K562 (cell line): ENCODE results near the gene CPSF6. TPM values are rescaled to one million over a fixed set of nuclear protein-coding genes. Genes with fewer than 3 reads are reported as not detected.

ENCODE experiments used
- ATAC-seq: fragments of 200-7000 bp; cut with Tn5 transposase; 3 replicates; pipeline ENCODE4 v1.9.1; 2020; ENCODE audit warnings: moderate library complexity
- BruUV-seq: library from RNA; stranded (reverse); fragments of 400-500 nt; replicated peaks from 2 replicates; lab custom pipeline; 2021; lab: Mats Ljungman, UMichigan
- CTCF ChIA-PET: fragments of 300-600 bp; formaldehyde crosslinking; extraction: SDS; loops from one replicate; lab custom pipeline; 2021; ENCODE audit warnings: low intra/inter-chr PET ratio; lab: Yijun Ruan, JAX
- POLR2A ChIA-PET: fragments of 300-600, 350-650 bp; sonication (Branson Sonifier 250); formaldehyde crosslinking; extraction: SDS; loops from one replicate; lab custom pipeline; 2021; ENCODE audit warnings: antibody characterized with exemption, inconsistent platforms; lab: Yijun Ruan, JAX
- DNase-seq, 4 experiments: peaks; one replicate each; pipeline versions ENCODE4 v3.0.0 to v3.0.0-alpha.2; 2011 to 2018; ENCODE audit warnings: low spot score in 3 of 4, mixed read lengths in 3 of 4; ENCODE audit errors: extremely low read depth in 1 of 4
- FAIRE-seq: peaks from 2 replicates; lab custom pipeline; 2011; peaks lifted over from hg19 to GRCh38; lab: Jason Lieb, UNC
- H2AFZ ChIP-seq: 2 replicates; pipeline ENCODE4 v1.6.0; 2011; ENCODE audit warnings: low read depth, low read length, control low read depth, inconsistent platforms
- H3K27ac ChIP-seq: fragments of 200-600 bp; 3 replicates; pipeline ENCODE4 v1.8.0; 2011; ENCODE audit warnings: low read depth, mild to moderate bottlenecking, control low read depth, inconsistent platforms, low read length, moderate library complexity, mixed read lengths; ENCODE audit errors: extremely low read depth
- H3K27me3 ChIP-seq, 2 experiments: fragments of 300-600 bp in 1 of 2; 2 replicates in 1 of 2; 3 replicates in 1 of 2; pipeline versions ENCODE4 v1.6.0 to v1.8.0; 2011; ENCODE audit warnings: inconsistent platforms in 2 of 2, low read length in 2 of 2, mild to moderate bottlenecking in 1 of 2, mixed read lengths in 1 of 2, moderate library complexity in 1 of 2; ENCODE audit not compliant: control insufficient read depth in 2 of 2, insufficient read depth in 2 of 2
- H3K36me3 ChIP-seq: fragments of 300-600 bp; 3 replicates; pipeline ENCODE4 v1.8.0; 2011; ENCODE audit warnings: mild to moderate bottlenecking, low read length, inconsistent platforms; ENCODE audit not compliant: control insufficient read depth, insufficient read depth
- H3K4me1 ChIP-seq, 2 experiments: fragments of 200-600 bp in 1 of 2; replicated peaks in 1 of 2; 2 replicates in 1 of 2; 3 replicates in 1 of 2; pipeline versions ENCODE4 v1.5.1 to v1.8.0; 2011; ENCODE audit warnings: inconsistent platforms in 2 of 2, low read length in 2 of 2, mild to moderate bottlenecking in 1 of 2, mixed read lengths in 1 of 2, moderate library complexity in 1 of 2; ENCODE audit not compliant: control insufficient read depth in 2 of 2, insufficient read depth in 2 of 2
- H3K4me2 ChIP-seq: 2 replicates; pipeline ENCODE4 v1.6.1; 2011; ENCODE audit warnings: low read length, control low read depth, inconsistent platforms, mixed read lengths; ENCODE audit not compliant: insufficient read depth
- H3K4me3 ChIP-seq: fragments of 200-600 bp; sonication (generic), shearing (Covaris generic); 2 replicates; pipeline ENCODE4 v1.5.1; 2016; ENCODE audit warnings: control low read depth, inconsistent platforms
- H3K79me2 ChIP-seq: fragments of 200-600 bp; 3 replicates; pipeline ENCODE4 v1.8.0; 2011; ENCODE audit warnings: low read length, inconsistent platforms; ENCODE audit not compliant: control insufficient read depth, insufficient read depth
- H3K9ac ChIP-seq, 2 experiments: 2 replicates each; pipeline versions ENCODE4 v1.6.0 to v1.6.1; 2011; ENCODE audit warnings: low read depth in 2 of 2, low read length in 2 of 2, control low read depth in 1 of 2, inconsistent platforms in 1 of 2, mild to moderate bottlenecking in 1 of 2, mixed read lengths in 1 of 2; ENCODE audit not compliant: insufficient read depth in 1 of 2
- H3K9me1 ChIP-seq: one replicate; pipeline ENCODE4 v1.6.0; 2011; ENCODE audit warnings: inconsistent platforms, mild to moderate bottlenecking, low read length, moderate library complexity; ENCODE audit not compliant: control insufficient read depth, insufficient read depth
- H3K9me3 ChIP-seq: replicated peaks from 2 replicates; pipeline ENCODE4 v1.5.1; 2011; ENCODE audit warnings: low read depth, low read length, inconsistent platforms; ENCODE audit not compliant: control insufficient read depth, insufficient read depth
- H4K20me1 ChIP-seq: replicated peaks from 2 replicates; pipeline ENCODE4 v1.6.1; 2011; ENCODE audit warnings: low read length, inconsistent platforms, mixed read lengths; ENCODE audit not compliant: control insufficient read depth, insufficient read depth
- ARHGAP35 ChIP-seq: fragments of 450-650 bp; IDR thresholded peaks from 2 replicates; pipeline ENCODE4 v1.6.1; 2018; ENCODE audit not compliant: partially characterized antibody
- BHLHE40 ChIP-seq: IDR thresholded peaks from 2 replicates; pipeline ENCODE4 v1.6.1; 2011; ENCODE audit warnings: low read length, improper control_type of control experiment
- ETV6 ChIP-seq, 3 experiments: fragments of 150-350 bp in 1 of 3; sonication (generic) in 1 of 3; formaldehyde crosslinking in 1 of 3; IDR thresholded peaks; 2 replicates each; pipeline versions ENCODE4 v1.6.1 to v1.8.0; 2014 to 2022; ENCODE audit warnings: borderline replicate concordance in 2 of 3, low read depth in 2 of 3, antibody characterized with exemption in 1 of 3, low read length in 1 of 3, mild to moderate bottlenecking in 1 of 3, missing genetic modification reagents in 1 of 3
- FUS ChIP-seq: fragments of 200-400 bp; formaldehyde crosslinking; optimal IDR thresholded peaks from 2 replicates; pipeline ENCODE3; 2017; ENCODE audit warnings: low read depth, low read length
- HMGXB4 ChIP-seq: sonication (generic); formaldehyde crosslinking; IDR thresholded peaks from 2 replicates; pipeline ENCODE4 v1.8.1; 2023; ENCODE audit warnings: mild to moderate bottlenecking, missing genetic modification reagents
- MCM5 ChIP-seq: fragments of 450-650 bp; IDR thresholded peaks from 2 replicates; pipeline ENCODE4 v1.6.1; 2016; ENCODE audit warnings: low read depth
- RAD51 ChIP-seq: fragments of 450-650 bp; IDR thresholded peaks from 2 replicates; pipeline ENCODE4 v1.7.1; 2016; ENCODE audit warnings: low read depth, mild to moderate bottlenecking, borderline replicate concordance
- RBM39 ChIP-seq: fragments of 200-400 bp; formaldehyde crosslinking; optimal IDR thresholded peaks from 2 replicates; pipeline ENCODE3; 2018; ENCODE audit warnings: low read depth, low read length
- RHOXF2B ChIP-seq: fragments of 250-450 bp; sonication (Bioruptor Pico); conservative IDR thresholded peaks from 2 replicates; pipeline ENCODE4 v1.5.1; 2021
- ZNF134 ChIP-seq: fragments of 250-450 bp; sonication (Bioruptor Pico); conservative IDR thresholded peaks from 2 replicates; pipeline ENCODE4 v1.4.0; 2020
- ZNF24 ChIP-seq: fragments of 450-650 bp; IDR thresholded peaks from 2 replicates; pipeline ENCODE4 v1.6.1; 2016
- ZNF561 ChIP-seq: fragments of 450-650 bp; formaldehyde crosslinking; conservative IDR thresholded peaks from 2 replicates; pipeline ENCODE4 v1.4.0; 2020; ENCODE audit warnings: mild to moderate bottlenecking, moderate library complexity
- ZNF644 ChIP-seq: fragments of 200-800 bp; sonication (Bioruptor generic); IDR thresholded peaks from 2 replicates; pipeline ENCODE4 v1.6.1; 2016; ENCODE audit warnings: low read depth, missing genetic modification characterization, missing compliant biosample characterization
- WGBS: fragments of 100-300 bp; shearing (Covaris generic); methylation state at CpG from one replicate; pipeline ENCODE4 v1.1.6; 2016; ENCODE audit warnings: low coverage, mixed read lengths; ENCODE audit not compliant: insufficient coverage; ENCODE audit errors: missing lambda C conversion rate; 5-methylcytosine and 5-hydroxymethylcytosine counted together
- in situ Hi-C: fragments of 300-500 bp; cut with MboI; formaldehyde crosslinking; loops from 4 replicates; pipeline ENCODE4 v1.15.0; 2018; ENCODE audit warnings: inconsistent platforms, mixed read lengths
- intact Hi-C: fragments of 100-400 bp; cut with micrococcal nuclease; formaldehyde crosslinking; loops from 2 replicates; pipeline ENCODE4 v1.14.2; 2022
- polyA plus RNA-seq, 8 experiments: library from polyadenylated mRNA; depleted of rRNA in 4 of 8; stranded (reverse) in 5 of 8; unstranded in 3 of 8; fragments of >200 nt; fragmentation: Nextera tagmentation in 2 of 8; fragmentation: Illumina TruSeq in 1 of 8; extraction: Ambion mirVana in 2 of 8; extraction: Trizol in 1 of 8; gene quantifications; 2 replicates each; pipeline versions ENCODE4 v1.2.1 to v1.2.3, GENCODE V29; 2011 to 2014; ENCODE audit warnings: inconsistent platforms in 1 of 8, missing spikeins in 1 of 8
- total RNA-seq, 7 experiments: library from RNA; depleted of rRNA in 6 of 7; stranded (reverse); fragments of >200 nt in 6 of 7; fragmentation: Illumina TruSeq in 2 of 7; extraction: Trizol in 2 of 7; gene quantifications; 2 replicates each; pipeline versions ENCODE4 v1.2.1 to v1.2.3, GENCODE V29; 2011 to 2021; ENCODE audit warnings: low replicate concordance in 1 of 7
- TF ChIP-seq, protein P1 (sequence below): fragments of 450-650 bp; formaldehyde crosslinking; IDR thresholded peaks from 2 replicates; pipeline ENCODE4 v1.4.0; 2020; ENCODE audit warnings: mild to moderate bottlenecking, mixed read lengths
- TF ChIP-seq, protein P2 (sequence below): fragments of 250-450 bp; sonication (Bioruptor Pico); IDR thresholded peaks from 2 replicates; pipeline ENCODE4 v1.9.0; 2021; ENCODE audit warnings: mild to moderate bottlenecking
- TF ChIP-seq, protein P3 (sequence below), 2 experiments: fragments of 450-650 bp in 1 of 2; IDR thresholded peaks; 2 replicates each; pipeline ENCODE4 v1.6.1; 2011 to 2017; ENCODE audit warnings: low read depth in 2 of 2, antibody characterized with exemption in 1 of 2, borderline replicate concordance in 1 of 2, low read length in 1 of 2, mild to moderate bottlenecking in 1 of 2, mixed read lengths in 1 of 2; ENCODE audit not compliant: control insufficient read depth in 1 of 2

CPSF6 gene
- total and polyA plus RNA-seq, 9 of the 15 experiments (the other 6 are each of a cell fraction or from before 2014, with no cell fraction given): 34.3 to 129 (median 77.8) TPM

GRCh38 chr12:69284131-69284530 is 44.8 kb downstream of the CPSF6 start:
- H3K9ac ChIP-seq: peak overlapping the region in 1 of 2 experiments; percentile 27; a peak in 1 of 4 replicates
- WGBS: 1% methylated on average over 19 of the region's 19 CpGs
- H3K27ac ChIP-seq: no peak overlapping the region; the same call in 2 of the 3 replicates
- H3K79me2 ChIP-seq: no peaks in the 10 kb centered on the region
- no peak overlapping the region for H3K4me3 ChIP-seq
- DNase-seq (peak; percentile 36 to 92 (median 61)), ATAC-seq (peak; percentile 100), FAIRE-seq (peak; percentile 87)
- H3K9me1 ChIP-seq: no peaks in the 10 kb centered on the region
- peak overlapping the region; percentile 77 for H2AFZ ChIP-seq
- no peak overlapping the region for H3K4me2 ChIP-seq
- CTCF ChIA-PET: no interaction called here
- peaks cover 3 to 4% of the 10 kb centered on the region in 2 experiments; a peak in 3 of 5 replicates for H3K4me1 ChIP-seq
- POLR2A ChIA-PET: interaction anchor here (0.7 to 1.4 kb wide), 3 partner anchors 10 to 32 kb away, joined by 3 read pairs; no protein-coding TSS in a partner anchor
- in situ Hi-C loops (loop anchor here (10.0 kb wide), 1 partner anchor 129 kb away; no protein-coding TSS in a partner anchor), intact Hi-C loops (loop anchor here (1.0 kb wide), 1 partner anchor 130 kb away; no protein-coding TSS in a partner anchor)
- no peaks in the 10 kb centered on the region for H3K36me3 ChIP-seq
- H3K27me3 ChIP-seq: no peaks in the 10 kb centered on the region
- no peaks in the 10 kb centered on the region for H3K9me3 ChIP-seq
- H4K20me1 ChIP-seq: no peaks in the 10 kb centered on the region
- BruUV-seq: no TSS peak
- TF ChIP-seq RAD51 (no peak), FUS (no peak), RHOXF2B (no peak), ZNF644 (tag) (no peak), ZNF24 (no peak), ZNF561 (CRISPR knock-in tag) (no peak), HMGXB4 (no peak), MCM5 (no peak), RBM39 (no peak), ZNF134 (CRISPR knock-in tag) (no peak), ETV6 (IDR thresholded peaks at IDR 0.05; ENCODE audit: borderline replicate concordance in 1 of 2, low read depth in 2 of 2, low read length in 1 of 2) (peak; percentile 71 to 77; a peak in 2 of 4 replicates), ETV6 (CRISPR knock-in tag; IDR thresholded peaks at IDR 0.05; ENCODE audit: borderline replicate concordance) (no peak), ARHGAP35 (no peak), BHLHE40 (peak; percentile 70)
- TF ChIP-seq, protein P1, sequence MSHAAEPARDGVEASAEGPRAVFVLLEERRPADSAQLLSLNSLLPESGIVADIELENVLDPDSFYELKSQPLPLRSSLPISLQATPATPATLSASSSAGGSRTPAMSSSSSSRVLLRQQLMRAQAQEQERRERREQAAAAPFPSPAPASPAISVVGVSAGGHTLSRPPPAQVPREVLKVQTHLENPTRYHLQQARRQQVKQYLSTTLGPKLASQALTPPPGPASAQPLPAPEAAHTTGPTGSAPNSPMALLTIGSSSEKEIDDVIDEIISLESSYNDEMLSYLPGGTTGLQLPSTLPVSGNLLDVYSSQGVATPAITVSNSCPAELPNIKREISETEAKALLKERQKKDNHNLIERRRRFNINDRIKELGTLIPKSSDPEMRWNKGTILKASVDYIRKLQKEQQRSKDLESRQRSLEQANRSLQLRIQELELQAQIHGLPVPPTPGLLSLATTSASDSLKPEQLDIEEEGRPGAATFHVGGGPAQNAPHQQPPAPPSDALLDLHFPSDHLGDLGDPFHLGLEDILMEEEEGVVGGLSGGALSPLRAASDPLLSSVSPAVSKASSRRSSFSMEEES: no peak
- TF ChIP-seq, protein P2, sequence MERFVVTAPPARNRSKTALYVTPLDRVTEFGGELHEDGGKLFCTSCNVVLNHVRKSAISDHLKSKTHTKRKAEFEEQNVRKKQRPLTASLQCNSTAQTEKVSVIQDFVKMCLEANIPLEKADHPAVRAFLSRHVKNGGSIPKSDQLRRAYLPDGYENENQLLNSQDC (CRISPR knock-in tag): no peak
- TF ChIP-seq, protein P3, sequence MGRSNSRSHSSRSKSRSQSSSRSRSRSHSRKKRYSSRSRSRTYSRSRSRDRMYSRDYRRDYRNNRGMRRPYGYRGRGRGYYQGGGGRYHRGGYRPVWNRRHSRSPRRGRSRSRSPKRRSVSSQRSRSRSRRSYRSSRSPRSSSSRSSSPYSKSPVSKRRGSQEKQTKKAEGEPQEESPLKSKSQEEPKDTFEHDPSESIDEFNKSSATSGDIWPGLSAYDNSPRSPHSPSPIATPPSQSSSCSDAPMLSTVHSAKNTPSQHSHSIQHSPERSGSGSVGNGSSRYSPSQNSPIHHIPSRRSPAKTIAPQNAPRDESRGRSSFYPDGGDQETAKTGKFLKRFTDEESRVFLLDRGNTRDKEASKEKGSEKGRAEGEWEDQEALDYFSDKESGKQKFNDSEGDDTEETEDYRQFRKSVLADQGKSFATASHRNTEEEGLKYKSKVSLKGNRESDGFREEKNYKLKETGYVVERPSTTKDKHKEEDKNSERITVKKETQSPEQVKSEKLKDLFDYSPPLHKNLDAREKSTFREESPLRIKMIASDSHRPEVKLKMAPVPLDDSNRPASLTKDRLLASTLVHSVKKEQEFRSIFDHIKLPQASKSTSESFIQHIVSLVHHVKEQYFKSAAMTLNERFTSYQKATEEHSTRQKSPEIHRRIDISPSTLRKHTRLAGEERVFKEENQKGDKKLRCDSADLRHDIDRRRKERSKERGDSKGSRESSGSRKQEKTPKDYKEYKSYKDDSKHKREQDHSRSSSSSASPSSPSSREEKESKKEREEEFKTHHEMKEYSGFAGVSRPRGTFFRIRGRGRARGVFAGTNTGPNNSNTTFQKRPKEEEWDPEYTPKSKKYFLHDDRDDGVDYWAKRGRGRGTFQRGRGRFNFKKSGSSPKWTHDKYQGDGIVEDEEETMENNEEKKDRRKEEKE (IDR thresholded peaks at IDR 0.05; ENCODE audit: borderline replicate concordance in 1 of 2, control insufficient read depth in 1 of 2, low read depth in 2 of 2, low read length in 1 of 2): no peak
